NCI-H146 treated with DMSO at 0.1 percent for 48 hours (cell line): ENCODE results near the gene CACNA1B.

Experiments used
- DNase-seq: peaks from one replicate; lab custom pipeline; 2025; ENCODE audit not compliant: unreplicated experiment; lab: John Stamatoyannopoulos, UW

CACNA1B gene

GRCh38 chr9:137918331-137919094, 40.9 kb downstream of the CACNA1B start:
- no peak for DNase-seq

- DNase-seq, result no peak
Observed at GRCh38 chr9:137919095-137919465, 41.5 kb downstream of the CACNA1B start.

GRCh38 chr9:137919649-137920141, 42.1 kb downstream of the CACNA1B start:
- no peak for DNase-seq

GRCh38 chr9:137920753-137921152, 43.2 kb downstream of the CACNA1B start:
- no peak for DNase-seq

- DNase-seq, result no peak
Observed at GRCh38 chr9:137924169-137924568, 46.6 kb downstream of the CACNA1B start.

- no peak for DNase-seq
Observed at GRCh38 chr9:137924761-137925369, 47.3 kb downstream of the CACNA1B start.

GRCh38 chr9:137943655-137944054, 66.1 kb downstream of the CACNA1B start:
- no peak for DNase-seq

GRCh38 chr9:137945581-137945980, 68.0 kb downstream of the CACNA1B start:
- DNase-seq, result no peak

- DNase-seq, result no peak
Observed at GRCh38 chr9:137946993-137947392, 69.4 kb downstream of the CACNA1B start.

- DNase-seq, result no peak
Observed at GRCh38 chr9:137948642-137949041, 71.1 kb downstream of the CACNA1B start.

GRCh38 chr9:137949260-137949659, 71.7 kb downstream of the CACNA1B start:
- DNase-seq, result no peak

- DNase-seq, result no peak
Observed at GRCh38 chr9:137951107-137951506, 73.5 kb downstream of the CACNA1B start.

- no peak for DNase-seq
Observed at GRCh38 chr9:137951597-137952490, 74.3 kb downstream of the CACNA1B start.

- no peak for DNase-seq
Observed at GRCh38 chr9:137952976-137953666, 75.5 kb downstream of the CACNA1B start.

- no peak for DNase-seq
Observed at GRCh38 chr9:137953683-137954438, 76.3 kb downstream of the CACNA1B start.

GRCh38 chr9:137955224-137955570, 77.6 kb downstream of the CACNA1B start:
- DNase-seq, result no peak

- DNase-seq, result no peak
Observed at GRCh38 chr9:137955586-137955985, 78.0 kb downstream of the CACNA1B start.

GRCh38 chr9:137956039-137956438, 78.5 kb downstream of the CACNA1B start:
- DNase-seq, result no peak

GRCh38 chr9:137956688-137957385, 79.3 kb downstream of the CACNA1B start:
- no peak for DNase-seq
